ENCODE data around the gene SPOUT1.
"Not testable (repeated sequence)": the region's sequence is repeated elsewhere in the genome, so short reads cannot be mapped to it uniquely, and the experiment has no call there.

SPOUT1 gene

DNA sequence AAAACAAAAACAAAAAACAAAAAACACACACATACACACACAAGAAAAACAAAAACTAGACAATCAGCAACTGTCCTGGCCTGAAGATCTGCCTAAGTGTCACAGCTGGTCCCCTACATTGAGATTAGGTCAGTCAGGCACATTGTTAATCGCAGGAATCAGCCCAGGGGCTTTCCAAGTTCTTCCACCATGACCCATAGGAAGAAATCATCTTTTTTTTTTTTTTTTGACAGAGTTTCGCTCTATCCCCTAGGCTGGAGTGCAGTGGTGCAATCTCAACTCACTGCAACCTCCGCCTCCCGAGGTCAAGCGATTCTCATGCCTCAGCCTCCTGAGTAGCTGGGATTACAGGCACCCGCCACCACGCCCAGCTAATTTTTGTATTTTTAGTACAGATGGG lies 13.6 kb upstream of the SPOUT1 start:
- H3K23ac ChIP-seq (ENCODE audit: low read depth, low read length, poor library complexity); H3K9me3 ChIP-seq (replicated peaks in 1 of 2; ENCODE audit: control insufficient read depth in 2 of 2, insufficient read depth in 1 of 2, low read depth in 1 of 2, low read length in 2 of 2); H3K79me1 ChIP-seq (ENCODE audit: low read depth, low read length); H4K8ac ChIP-seq (ENCODE audit: low read depth, low read length); H3K4me3 ChIP-seq (ENCODE audit: low read length in 2 of 2); H2BK5ac ChIP-seq (ENCODE audit: low read length); H3K4me1 ChIP-seq (ENCODE audit: control insufficient read depth in 2 of 2, insufficient read depth in 1 of 2, low read depth in 1 of 2, low read length in 2 of 2); DNase-seq (ENCODE audit: low spot score); H3K14ac ChIP-seq (ENCODE audit: low read length); H2AK5ac ChIP-seq (ENCODE audit: low read depth, low read length); H3K18ac ChIP-seq (ENCODE audit: low read length); H3K4ac ChIP-seq (ENCODE audit: low read length); H2BK120ac ChIP-seq (ENCODE audit: low read depth, low read length); H4K91ac ChIP-seq (ENCODE audit: low read depth, low read length, poor library complexity); H3K9ac ChIP-seq (ENCODE audit: low read depth, low read length, poor library complexity); H3K4me2 ChIP-seq (ENCODE audit: insufficient read depth, low read length, poor library complexity, severe bottlenecking); H3K27ac ChIP-seq (replicated peaks; ENCODE audit: low read length); H3K27me3 ChIP-seq (ENCODE audit: control insufficient read depth in 3 of 3, insufficient read depth in 3 of 3, low read depth in 1 of 3, low read length in 3 of 3); H2BK12ac ChIP-seq (ENCODE audit: low read length); H2AFZ ChIP-seq (ENCODE audit: low read length); H2BK15ac ChIP-seq (ENCODE audit: low read length): not testable (repeated sequence)
- H3K36me3 ChIP-seq (replicated peaks in 1 of 2; ENCODE audit: control insufficient read depth in 2 of 2, insufficient read depth in 2 of 2, low read length in 2 of 2) = peaks cover 5 to 11% of the 10 kb centered on the region in 2 donors
- no CpG with 5 or more reads among the region's 7 CpGs for WGBS, 2 donors (ENCODE audit: extremely low coverage in 2 of 2, insufficient read length in 2 of 2, insufficient replicate concordance in 1 of 2)

GRCh38 chr9:128841694-128842492 lies 12.3 kb upstream of the SPOUT1 start:
- 100% methylated on average over 2 of the region's 12 CpGs; no CpG with 5 or more reads in 1 of the 2 donors for WGBS, 2 donors (ENCODE audit: extremely low coverage in 2 of 2, insufficient read length in 2 of 2, insufficient replicate concordance in 1 of 2)
- no peak overlapping the region for H2BK15ac ChIP-seq (ENCODE audit: low read length)
- H3K79me1 ChIP-seq (ENCODE audit: low read depth, low read length) = peaks cover 5% of the 10 kb centered on the region
- no peak overlapping the region for H2BK5ac ChIP-seq (ENCODE audit: low read length)
- no peak overlapping the region for H3K14ac ChIP-seq (ENCODE audit: low read length)
- H2BK12ac ChIP-seq (ENCODE audit: low read length) = no peak overlapping the region
- no peak overlapping the region for H4K8ac ChIP-seq (ENCODE audit: low read depth, low read length)
- no peak overlapping the region for H2AK5ac ChIP-seq (ENCODE audit: low read depth, low read length)
- H3K4me3 ChIP-seq (ENCODE audit: low read length in 2 of 2) = no peak overlapping the region
- H2AFZ ChIP-seq (ENCODE audit: low read length) = no peak overlapping the region
- peaks cover 5 to 18% of the 10 kb centered on the region in 2 donors for H3K36me3 ChIP-seq (replicated peaks in 1 of 2; ENCODE audit: control insufficient read depth in 2 of 2, insufficient read depth in 2 of 2, low read length in 2 of 2)
- H3K23ac ChIP-seq (ENCODE audit: low read depth, low read length, poor library complexity) = no peak overlapping the region
- H3K27ac ChIP-seq (replicated peaks; ENCODE audit: low read length) = no peak overlapping the region
- no peak overlapping the region for H2BK120ac ChIP-seq (ENCODE audit: low read depth, low read length)
- no peak for DNase-seq (ENCODE audit: low spot score)
- no peak overlapping the region for H3K4ac ChIP-seq (ENCODE audit: low read length)
- H3K18ac ChIP-seq (ENCODE audit: low read length) = no peak overlapping the region
- no peak overlapping the region for H4K91ac ChIP-seq (ENCODE audit: low read depth, low read length, poor library complexity)
- H3K9me3 ChIP-seq (replicated peaks in 1 of 2; ENCODE audit: control insufficient read depth in 2 of 2, insufficient read depth in 1 of 2, low read depth in 1 of 2, low read length in 2 of 2) = no peaks in the 10 kb centered on the region
- no peak overlapping the region for H3K9ac ChIP-seq (ENCODE audit: low read depth, low read length, poor library complexity)
- no peak overlapping the region for H3K4me2 ChIP-seq (ENCODE audit: insufficient read depth, low read length, poor library complexity, severe bottlenecking)
- H3K4me1 ChIP-seq (ENCODE audit: control insufficient read depth in 2 of 2, insufficient read depth in 1 of 2, low read depth in 1 of 2, low read length in 2 of 2) = no peaks in the 10 kb centered on the region
- no peaks in the 10 kb centered on the region for H3K27me3 ChIP-seq (ENCODE audit: control insufficient read depth in 3 of 3, insufficient read depth in 3 of 3, low read depth in 1 of 3, low read length in 3 of 3)

- Histone ChIP-seq H3K4me1 (ENCODE audit: control insufficient read depth in 2 of 2, insufficient read depth in 1 of 2, low read depth in 1 of 2, low read length in 2 of 2) (no peaks in the 10 kb centered on the region), H3K9me3 (replicated peaks in 1 of 2; ENCODE audit: control insufficient read depth in 2 of 2, insufficient read depth in 1 of 2, low read depth in 1 of 2, low read length in 2 of 2) (no peaks in the 10 kb centered on the region), H2BK12ac (ENCODE audit: low read length) (no peak overlapping the region), H3K14ac (ENCODE audit: low read length) (no peak overlapping the region), H4K8ac (ENCODE audit: low read depth, low read length) (no peak overlapping the region), H3K27me3 (ENCODE audit: control insufficient read depth in 3 of 3, insufficient read depth in 3 of 3, low read depth in 1 of 3, low read length in 3 of 3) (no peaks in the 10 kb centered on the region), H2BK15ac (ENCODE audit: low read length) (no peak overlapping the region), H3K27ac (replicated peaks; ENCODE audit: low read length) (no peak overlapping the region), H3K4ac (ENCODE audit: low read length) (no peak overlapping the region), H3K4me3 (ENCODE audit: low read length in 2 of 2) (no peak overlapping the region), H2BK5ac (ENCODE audit: low read length) (no peak overlapping the region), H3K79me1 (ENCODE audit: low read depth, low read length) (peaks cover 5% of the 10 kb centered on the region), H2AFZ (ENCODE audit: low read length) (no peak overlapping the region), H3K4me2 (ENCODE audit: insufficient read depth, low read length, poor library complexity, severe bottlenecking) (no peak overlapping the region), H2AK5ac (ENCODE audit: low read depth, low read length) (no peak overlapping the region), H2BK120ac (ENCODE audit: low read depth, low read length) (no peak overlapping the region), H3K9ac (ENCODE audit: low read depth, low read length, poor library complexity) (no peak overlapping the region), H3K23ac (ENCODE audit: low read depth, low read length, poor library complexity) (no peak overlapping the region), H3K18ac (ENCODE audit: low read length) (no peak overlapping the region), H3K36me3 (replicated peaks in 1 of 2; ENCODE audit: control insufficient read depth in 2 of 2, insufficient read depth in 2 of 2, low read length in 2 of 2) (peaks cover 7 to 23% of the 10 kb centered on the region in 2 donors), H4K91ac (ENCODE audit: low read depth, low read length, poor library complexity) (no peak overlapping the region)
- no peak for DNase-seq (ENCODE audit: low spot score)
- WGBS, 2 donors (ENCODE audit: extremely low coverage in 2 of 2, insufficient read length in 2 of 2, insufficient replicate concordance in 1 of 2) = no CpG with 5 or more reads among the region's 1 CpG
These were observed 10.9 kb upstream of the SPOUT1 start for GRCh38 chr9:128840524-128840923.

- WGBS, 2 donors (ENCODE audit: extremely low coverage in 2 of 2, insufficient read length in 2 of 2, insufficient replicate concordance in 1 of 2) = no CpG with 5 or more reads among the region's 3 CpGs
- H3K27ac ChIP-seq (replicated peaks; ENCODE audit: low read length) = no peak overlapping the region
- no peak overlapping the region for H3K23ac ChIP-seq (ENCODE audit: low read depth, low read length, poor library complexity)
- H2AK5ac ChIP-seq (ENCODE audit: low read depth, low read length) = no peak overlapping the region
- no peaks in the 10 kb centered on the region for H3K27me3 ChIP-seq (ENCODE audit: control insufficient read depth in 3 of 3, insufficient read depth in 3 of 3, low read depth in 1 of 3, low read length in 3 of 3)
- H3K9me3 ChIP-seq (replicated peaks in 1 of 2; ENCODE audit: control insufficient read depth in 2 of 2, insufficient read depth in 1 of 2, low read depth in 1 of 2, low read length in 2 of 2) = no peaks in the 10 kb centered on the region
- no peak for DNase-seq (ENCODE audit: low spot score)
- H4K8ac ChIP-seq (ENCODE audit: low read depth, low read length) = no peak overlapping the region
- no peak overlapping the region for H3K18ac ChIP-seq (ENCODE audit: low read length)
- H2BK120ac ChIP-seq (ENCODE audit: low read depth, low read length) = no peak overlapping the region
- H3K14ac ChIP-seq (ENCODE audit: low read length) = no peak overlapping the region
- H3K79me1 ChIP-seq (ENCODE audit: low read depth, low read length) = peaks cover 2% of the 10 kb centered on the region
- H3K4ac ChIP-seq (ENCODE audit: low read length) = no peak overlapping the region
- no peak overlapping the region for H2BK5ac ChIP-seq (ENCODE audit: low read length)
- H4K91ac ChIP-seq (ENCODE audit: low read depth, low read length, poor library complexity) = no peak overlapping the region
- no peak overlapping the region for H3K4me3 ChIP-seq (ENCODE audit: low read length in 2 of 2)
- no peak overlapping the region for H2BK15ac ChIP-seq (ENCODE audit: low read length)
- H2BK12ac ChIP-seq (ENCODE audit: low read length) = no peak overlapping the region
- H3K36me3 ChIP-seq (replicated peaks in 1 of 2; ENCODE audit: control insufficient read depth in 2 of 2, insufficient read depth in 2 of 2, low read length in 2 of 2) = peaks cover 13 to 33% of the 10 kb centered on the region in 2 donors
- H2AFZ ChIP-seq (ENCODE audit: low read length) = no peak overlapping the region
- H3K9ac ChIP-seq (ENCODE audit: low read depth, low read length, poor library complexity) = no peak overlapping the region
- H3K4me1 ChIP-seq (ENCODE audit: control insufficient read depth in 2 of 2, insufficient read depth in 1 of 2, low read depth in 1 of 2, low read length in 2 of 2) = no peaks in the 10 kb centered on the region
- no peak overlapping the region for H3K4me2 ChIP-seq (ENCODE audit: insufficient read depth, low read length, poor library complexity, severe bottlenecking)
These were observed 8.7 kb upstream of the SPOUT1 start for GRCh38 chr9:128838338-128838737.

Measured in neuronal stem cell (in vitro differentiated cells).